Neuron (in vitro differentiated cells): ENCODE measurements around the gene SEPTIN14.
"Not testable (repeated sequence)": the region's sequence is repeated elsewhere in the genome, so short reads cannot be mapped to it uniquely, and the experiment has no call there.

Experiments
- H2AFZ ChIP-seq: one replicate; pipeline ENCODE4 v1.6.1; 2013; ENCODE audit warnings: low read depth, mild to moderate bottlenecking, inconsistent platforms, low read length, moderate library complexity
- H3K27me3 ChIP-seq: one replicate; pipeline ENCODE4 v1.6.1; 2013; ENCODE audit warnings: low read length; ENCODE audit not compliant: insufficient read depth
- H3K36me3 ChIP-seq: one replicate; pipeline ENCODE4 v1.6.1; 2013; ENCODE audit warnings: low read length; ENCODE audit not compliant: insufficient read depth
- H3K4me1 ChIP-seq: one replicate; pipeline ENCODE4 v1.6.1; 2013; ENCODE audit warnings: low read length; ENCODE audit not compliant: insufficient read depth
- H3K4me3 ChIP-seq: 2 replicates; pipeline ENCODE4 v1.5.1; 2013; ENCODE audit warnings: mild to moderate bottlenecking, low read length, moderate library complexity
- H3K9me3 ChIP-seq: one replicate; pipeline ENCODE4 v1.6.1; 2013; ENCODE audit warnings: low read length

SEPTIN14 gene

GRCh38 chr7:55862652-55863051 lies at the start of gene SEPTIN14:
Gene SEPTIN14 (minus strand): TSS chr7:55862752. CDS start chr7:55861996, 756 bp downstream.
- not testable (repeated sequence) for H2AFZ ChIP-seq, H3K36me3 ChIP-seq, H3K4me1 ChIP-seq, H3K4me3 ChIP-seq, H3K27me3 ChIP-seq, H3K9me3 ChIP-seq

- Histone ChIP-seq H3K4me3 (no peak overlapping the region), H3K36me3 (peaks cover 25% of the 10 kb centered on the region), H3K9me3 (peaks cover 10% of the 10 kb centered on the region), H3K27me3 (no peaks in the 10 kb centered on the region), H3K4me1 (no peaks in the 10 kb centered on the region), H2AFZ (no peak overlapping the region)
These were observed 41.6 kb upstream of the SEPTIN14 start for GRCh38 chr7:55903985-55904759.

GRCh38 chr7:55901059-55901458 lies 38.5 kb upstream of the SEPTIN14 start:
- not testable (repeated sequence) for H3K4me1 ChIP-seq, H3K4me3 ChIP-seq, H3K9me3 ChIP-seq, H2AFZ ChIP-seq, H3K27me3 ChIP-seq
- H3K36me3 ChIP-seq, result peaks cover 14% of the 10 kb centered on the region

- peaks cover 10% of the 10 kb centered on the region for H3K9me3 ChIP-seq
- no peaks in the 10 kb centered on the region for H3K4me1 ChIP-seq
- no peak overlapping the region for H3K4me3 ChIP-seq
- H3K36me3 ChIP-seq, result peaks cover 16% of the 10 kb centered on the region
- H2AFZ ChIP-seq, result no peak overlapping the region
- no peaks in the 10 kb centered on the region for H3K27me3 ChIP-seq
These were observed 35.7 kb upstream of the SEPTIN14 start for GRCh38 chr7:55898287-55898686.

- no peak overlapping the region for H3K4me3 ChIP-seq
- no peaks in the 10 kb centered on the region for H3K27me3 ChIP-seq
- peaks cover 9% of the 10 kb centered on the region for H3K9me3 ChIP-seq
- peaks cover 5% of the 10 kb centered on the region for H3K36me3 ChIP-seq
- no peaks in the 10 kb centered on the region for H3K4me1 ChIP-seq
- H2AFZ ChIP-seq, result no peak overlapping the region
These were observed 32.5 kb upstream of the SEPTIN14 start for GRCh38 chr7:55895021-55895420.

- no peaks in the 10 kb centered on the region for H3K4me1 ChIP-seq
- H2AFZ ChIP-seq, result no peak overlapping the region
- H3K27me3 ChIP-seq, result no peaks in the 10 kb centered on the region
- H3K4me3 ChIP-seq, result no peak overlapping the region
- H3K9me3 ChIP-seq, result peaks cover 6% of the 10 kb centered on the region
- peaks cover 5% of the 10 kb centered on the region for H3K36me3 ChIP-seq
These were observed 31.4 kb upstream of the SEPTIN14 start for GRCh38 chr7:55893940-55894339.

- not testable (repeated sequence) for H3K36me3 ChIP-seq, H3K9me3 ChIP-seq, H3K27me3 ChIP-seq, H3K4me1 ChIP-seq, H2AFZ ChIP-seq
- H3K4me3 ChIP-seq, result peak overlapping the region; percentile 97
These were observed 25.8 kb upstream of the SEPTIN14 start for GRCh38 chr7:55888378-55888777.

- H3K9me3 ChIP-seq, result peaks cover 1% of the 10 kb centered on the region
- H3K4me3 ChIP-seq, result peak overlapping the region; percentile 97
- no peaks in the 10 kb centered on the region for H3K27me3 ChIP-seq
These were observed 25.3 kb upstream of the SEPTIN14 start for GRCh38 chr7:55887821-55888247.

GRCh38 chr7:55884321-55884720 lies 21.8 kb upstream of the SEPTIN14 start:
- Histone ChIP-seq H3K27me3 (no peaks in the 10 kb centered on the region), H2AFZ (no peak overlapping the region), H3K9me3 (no peaks in the 10 kb centered on the region), H3K36me3 (no peaks in the 10 kb centered on the region), H3K4me3 (no peak overlapping the region), H3K4me1 (peaks cover 3% of the 10 kb centered on the region)

More at GRCh38 chr7:55887821-55888247, 25.3 kb upstream of the SEPTIN14 start:
- Histone ChIP-seq H3K4me1 (peaks cover 3% of the 10 kb centered on the region), H3K36me3 (no peaks in the 10 kb centered on the region), H2AFZ (no peak overlapping the region)

GRCh38 chr7:55878691-55879090 lies 16.1 kb upstream of the SEPTIN14 start:
- H2AFZ ChIP-seq, result no peak overlapping the region
- no peaks in the 10 kb centered on the region for H3K4me1 ChIP-seq
- no peak overlapping the region for H3K4me3 ChIP-seq
- H3K9me3 ChIP-seq, result no peaks in the 10 kb centered on the region
- no peaks in the 10 kb centered on the region for H3K36me3 ChIP-seq
- no peaks in the 10 kb centered on the region for H3K27me3 ChIP-seq

GRCh38 chr7:55877308-55877707 lies 14.8 kb upstream of the SEPTIN14 start:
- no peaks in the 10 kb centered on the region for H3K36me3 ChIP-seq
- H2AFZ ChIP-seq, result no peak overlapping the region
- H3K27me3 ChIP-seq, result no peaks in the 10 kb centered on the region
- no peaks in the 10 kb centered on the region for H3K4me1 ChIP-seq
- no peaks in the 10 kb centered on the region for H3K9me3 ChIP-seq
- no peak overlapping the region for H3K4me3 ChIP-seq

GRCh38 chr7:55873765-55874164 lies 11.2 kb upstream of the SEPTIN14 start:
- Histone ChIP-seq H3K4me1 (no peaks in the 10 kb centered on the region), H2AFZ (no peak overlapping the region), H3K4me3 (no peak overlapping the region), H3K9me3 (no peaks in the 10 kb centered on the region), H3K27me3 (no peaks in the 10 kb centered on the region), H3K36me3 (no peaks in the 10 kb centered on the region)

GRCh38 chr7:55871932-55872485 lies 9.5 kb upstream of the SEPTIN14 start:
- Histone ChIP-seq H2AFZ (no peak overlapping the region), H3K4me1 (no peaks in the 10 kb centered on the region), H3K27me3 (no peaks in the 10 kb centered on the region), H3K4me3 (no peak overlapping the region), H3K36me3 (no peaks in the 10 kb centered on the region), H3K9me3 (no peaks in the 10 kb centered on the region)

- H2AFZ ChIP-seq, H3K9me3 ChIP-seq, H3K36me3 ChIP-seq, H3K4me3 ChIP-seq, H3K4me1 ChIP-seq, H3K27me3 ChIP-seq: not testable (repeated sequence)
These were observed 6.4 kb upstream of the SEPTIN14 start for GRCh38 chr7:55868989-55869388.
